Vagina (tissue), 2 donors: ENCODE measurements around the gene RXFP2. TPM values are rescaled to one million over a fixed set of nuclear protein-coding genes. Genes with fewer than 3 reads are reported as not detected.

ENCODE experiments used
- DNase-seq, 2 donors: peaks; one replicate each; pipeline ENCODE4 v3.0.0-alpha.2; 2017; ENCODE audit errors: extremely low spot score in 2 of 2
- H3K27ac ChIP-seq: fragments of 200-600 bp; sonication (generic); one replicate; pipeline ENCODE4 v1.5.1; 2019
- H3K27me3 ChIP-seq: fragments of 200-600 bp; sonication (generic); one replicate; pipeline ENCODE4 v1.5.1; 2019
- H3K36me3 ChIP-seq, 2 donors: fragments of 200-600 bp; sonication (generic); one replicate each; pipeline ENCODE4 v1.5.1; 2017 to 2019
- H3K4me1 ChIP-seq: fragments of 200-600 bp; sonication (generic); one replicate; pipeline ENCODE4 v1.5.1; 2019
- H3K4me3 ChIP-seq, 2 donors: fragments of 200-600 bp; sonication (generic); 1 replicate in 1 of 2; 2 replicates in 1 of 2; pipeline ENCODE4 v1.5.1; 2016 to 2019
- H3K9me3 ChIP-seq: fragments of 200-600 bp; sonication (generic); one replicate; pipeline ENCODE4 v1.5.1; 2019
- CTCF ChIP-seq, 3 experiments: fragments of 450-650 bp in 2 of 3; fragments of 200-600 bp in 1 of 3; sonication (generic) in 1 of 3; IDR thresholded peaks; one replicate each; pipeline ENCODE4 v1.5.1; 2017 to 2019; ENCODE audit warnings: antibody characterized with exemption in 3 of 3, mild to moderate bottlenecking in 2 of 3, moderate library complexity in 2 of 3
- POLR2A ChIP-seq, 2 donors: fragments of 450-650 bp; IDR thresholded peaks; one replicate each; pipeline ENCODE4 v1.6.1; 2017; ENCODE audit warnings: antibody characterized with exemption in 2 of 2, mild to moderate bottlenecking in 2 of 2, moderate library complexity in 2 of 2
- POLR2AphosphoS5 ChIP-seq, 2 donors: sonication (generic); formaldehyde crosslinking; IDR thresholded peaks; one replicate each; pipeline ENCODE4 v1.9.0; 2017; ENCODE audit warnings: antibody characterized with exemption in 2 of 2, mild to moderate bottlenecking in 2 of 2, low read depth in 1 of 2; ENCODE audit not compliant: insufficient read depth in 1 of 2
- intact Hi-C: fragments of 100-400 bp; cut with DNase I; formaldehyde crosslinking; loops from one replicate; pipeline ENCODE4 v1.15.1; 2023
- total RNA-seq: library from RNA; depleted of rRNA; stranded (reverse); fragments of >200 nt; gene quantifications from one replicate; pipeline ENCODE4 v1.2.3, GENCODE V29; 2016

Gene RXFP2
- total RNA-seq, 1 donor from 2014 or later = not detected

- intact Hi-C loops = no loop called here
- H3K27ac ChIP-seq = no peak overlapping the region
- no peak overlapping the region for H3K4me3 ChIP-seq
- no peak for TF ChIP-seq POLR2AphosphoS5 (IDR thresholded peaks at IDR 0.05; ENCODE audit: insufficient read depth in 1 of 2, low read depth in 1 of 2)
- no peak for TF ChIP-seq POLR2A (IDR thresholded peaks at IDR 0.05)
- TF ChIP-seq CTCF (IDR thresholded peaks at IDR 0.05) = no peak
- H3K4me1 ChIP-seq = no peaks in the 10 kb centered on the region
- DNase-seq = no peak
- no peaks in the 10 kb centered on the region for H3K27me3 ChIP-seq
- H3K9me3 ChIP-seq = no peaks in the 10 kb centered on the region
- H3K36me3 ChIP-seq = no peaks in the 10 kb centered on the region
Measured at GRCh38 chr13:31824705-31825517, 85.6 kb downstream of the RXFP2 start.

GRCh38 chr13:31826521-31826920 lies 87.2 kb downstream of the RXFP2 start:
- no peak for DNase-seq
- intact Hi-C loops = no loop called here
- Histone ChIP-seq H3K4me3 (no peak overlapping the region), H3K27me3 (no peaks in the 10 kb centered on the region), H3K9me3 (no peaks in the 10 kb centered on the region), H3K4me1 (no peaks in the 10 kb centered on the region), H3K36me3 (no peaks in the 10 kb centered on the region), H3K27ac (no peak overlapping the region)
- no peak for TF ChIP-seq POLR2A (IDR thresholded peaks at IDR 0.05)
- no peak for TF ChIP-seq POLR2AphosphoS5 (IDR thresholded peaks at IDR 0.05; ENCODE audit: insufficient read depth in 1 of 2, low read depth in 1 of 2)
- no peak for TF ChIP-seq CTCF (IDR thresholded peaks at IDR 0.05)

GRCh38 chr13:31827707-31828106 lies 88.4 kb downstream of the RXFP2 start:
- Histone ChIP-seq H3K4me1 (no peaks in the 10 kb centered on the region), H3K36me3 (no peaks in the 10 kb centered on the region), H3K27ac (no peak overlapping the region), H3K27me3 (no peaks in the 10 kb centered on the region), H3K9me3 (no peaks in the 10 kb centered on the region), H3K4me3 (no peak overlapping the region)
- TF ChIP-seq POLR2AphosphoS5 (IDR thresholded peaks at IDR 0.05; ENCODE audit: insufficient read depth in 1 of 2, low read depth in 1 of 2) = no peak
- no peak for TF ChIP-seq CTCF (IDR thresholded peaks at IDR 0.05)
- TF ChIP-seq POLR2A (IDR thresholded peaks at IDR 0.05) = no peak
- no peak for DNase-seq
- intact Hi-C loops = no loop called here

GRCh38 chr13:31835932-31836331 lies 96.6 kb downstream of the RXFP2 start:
- H3K4me3 ChIP-seq = no peak overlapping the region
- H3K9me3 ChIP-seq = no peaks in the 10 kb centered on the region
- H3K27ac ChIP-seq = no peak overlapping the region
- H3K36me3 ChIP-seq = no peaks in the 10 kb centered on the region
- TF ChIP-seq CTCF (IDR thresholded peaks at IDR 0.05) = no peak
- TF ChIP-seq POLR2A (IDR thresholded peaks at IDR 0.05) = no peak
- TF ChIP-seq POLR2AphosphoS5 (IDR thresholded peaks at IDR 0.05; ENCODE audit: insufficient read depth in 1 of 2, low read depth in 1 of 2) = no peak
- no peaks in the 10 kb centered on the region for H3K4me1 ChIP-seq
- H3K27me3 ChIP-seq = no peaks in the 10 kb centered on the region
- DNase-seq = no peak
- intact Hi-C loops = no loop called here

- Histone ChIP-seq H3K27ac (no peak overlapping the region), H3K27me3 (no peaks in the 10 kb centered on the region), H3K36me3 (no peaks in the 10 kb centered on the region), H3K9me3 (no peaks in the 10 kb centered on the region), H3K4me3 (no peak overlapping the region), H3K4me1 (peaks cover 16% of the 10 kb centered on the region)
- TF ChIP-seq POLR2A (IDR thresholded peaks at IDR 0.05) (no peak), CTCF (IDR thresholded peaks at IDR 0.05) (no peak), POLR2AphosphoS5 (IDR thresholded peaks at IDR 0.05; ENCODE audit: insufficient read depth in 1 of 2, low read depth in 1 of 2) (no peak)
- DNase-seq = no peak
- intact Hi-C loops = no loop called here
Measured at GRCh38 chr13:31843044-31843443, 103.7 kb downstream of the RXFP2 start.
